ENCODE data around the gene NTN1.
"Not testable (repeated sequence)": the region's sequence is repeated elsewhere in the genome, so short reads cannot be mapped to it uniquely, and the experiment has no call there.

Gene NTN1

DNA sequence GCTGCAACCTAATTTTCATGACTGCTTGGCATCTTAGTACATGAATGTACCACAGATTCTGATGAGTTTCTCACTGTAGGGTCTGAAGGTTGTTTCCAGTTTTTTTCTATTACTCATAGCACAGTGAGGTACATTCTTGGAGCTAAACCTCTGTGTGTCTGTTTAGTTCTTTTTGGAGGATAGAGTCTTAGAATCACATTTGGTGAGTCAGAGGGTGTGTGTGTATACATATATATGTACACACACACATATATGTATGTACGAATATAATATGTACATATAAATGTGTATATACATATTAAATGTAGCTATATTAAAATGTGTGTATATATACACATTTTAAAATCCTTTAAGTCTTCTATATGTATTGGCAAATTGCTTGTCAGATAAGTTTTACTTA lies 72.9 kb downstream of the NTN1 start:
- no peak for DNase-seq

GRCh38 chr17:9095390-9095789 lies 74.1 kb downstream of the NTN1 start:
- no peak for DNase-seq

DNA sequence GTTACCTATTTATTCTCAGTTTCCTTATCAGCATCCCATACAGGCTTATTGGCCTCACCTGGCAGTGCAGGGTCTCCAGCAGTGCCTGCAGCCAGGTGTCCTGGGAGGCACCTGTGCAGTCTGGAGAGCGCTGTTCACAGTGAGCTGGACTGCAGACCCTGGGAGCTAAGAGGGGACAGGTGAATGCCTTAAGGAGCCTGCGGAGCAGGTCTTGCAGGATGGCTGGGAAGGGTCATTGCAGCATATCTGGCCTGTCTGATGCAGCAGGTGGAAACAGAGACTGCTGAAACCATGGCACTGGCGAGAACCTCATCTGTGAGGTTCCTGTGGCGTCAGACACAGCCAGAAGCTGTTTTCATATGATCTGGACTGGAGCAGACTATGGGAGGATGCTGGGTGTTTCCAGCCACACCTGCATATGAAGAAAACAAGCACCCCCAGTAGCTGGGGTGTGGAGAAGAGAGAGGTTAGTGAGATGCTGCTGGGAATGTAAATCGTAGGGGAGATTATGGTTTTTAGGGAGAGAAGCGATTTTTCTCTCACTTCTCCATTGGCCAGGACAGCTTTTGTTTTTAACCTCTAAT lies 77.0 kb downstream of the NTN1 start:
- DNase-seq: no peak

DNA sequence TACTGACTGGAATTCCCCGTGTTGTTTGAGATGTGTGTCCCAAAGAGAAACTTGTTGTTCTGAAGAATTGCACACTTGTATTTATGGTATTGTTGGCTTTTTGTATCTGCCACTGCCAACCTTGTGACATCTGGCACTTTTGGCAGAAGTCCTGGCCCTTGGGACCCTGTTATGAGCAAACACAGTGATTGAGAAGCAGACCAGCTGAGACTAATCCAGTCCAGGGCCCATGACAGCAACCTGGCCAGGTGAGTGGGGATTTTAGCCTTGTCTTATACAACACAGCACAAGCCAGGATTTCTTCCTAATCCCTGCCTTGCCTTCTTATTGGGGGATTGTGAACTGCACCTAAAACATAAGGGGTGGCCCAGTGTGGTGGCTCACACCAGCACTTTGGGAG lies 80.0 kb downstream of the NTN1 start:
- DNase-seq: no peak

DNA sequence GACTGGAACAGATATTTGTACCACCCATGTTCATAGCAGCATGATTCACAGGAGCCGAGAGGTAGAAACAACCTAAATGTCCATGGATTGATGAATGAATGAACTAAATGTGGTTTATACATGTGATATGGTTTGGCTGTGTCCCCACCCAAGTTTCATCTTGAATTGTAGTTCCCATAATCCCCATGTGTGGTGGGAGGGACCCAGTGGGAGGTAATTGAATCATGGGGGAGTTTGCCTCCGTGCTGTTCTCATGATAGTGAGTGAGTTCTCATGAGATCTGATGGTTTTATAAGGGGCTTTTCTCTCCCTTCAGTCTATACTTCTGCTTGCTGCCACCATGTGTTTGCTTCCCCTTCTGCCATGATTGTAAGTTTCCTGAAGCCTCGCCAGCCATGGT lies 81.9 kb downstream of the NTN1 start:
- not testable (repeated sequence) for DNase-seq

- DNase-seq: no peak
These were observed 83.2 kb downstream of the NTN1 start for GRCh38 chr17:9104370-9105041.

DNA sequence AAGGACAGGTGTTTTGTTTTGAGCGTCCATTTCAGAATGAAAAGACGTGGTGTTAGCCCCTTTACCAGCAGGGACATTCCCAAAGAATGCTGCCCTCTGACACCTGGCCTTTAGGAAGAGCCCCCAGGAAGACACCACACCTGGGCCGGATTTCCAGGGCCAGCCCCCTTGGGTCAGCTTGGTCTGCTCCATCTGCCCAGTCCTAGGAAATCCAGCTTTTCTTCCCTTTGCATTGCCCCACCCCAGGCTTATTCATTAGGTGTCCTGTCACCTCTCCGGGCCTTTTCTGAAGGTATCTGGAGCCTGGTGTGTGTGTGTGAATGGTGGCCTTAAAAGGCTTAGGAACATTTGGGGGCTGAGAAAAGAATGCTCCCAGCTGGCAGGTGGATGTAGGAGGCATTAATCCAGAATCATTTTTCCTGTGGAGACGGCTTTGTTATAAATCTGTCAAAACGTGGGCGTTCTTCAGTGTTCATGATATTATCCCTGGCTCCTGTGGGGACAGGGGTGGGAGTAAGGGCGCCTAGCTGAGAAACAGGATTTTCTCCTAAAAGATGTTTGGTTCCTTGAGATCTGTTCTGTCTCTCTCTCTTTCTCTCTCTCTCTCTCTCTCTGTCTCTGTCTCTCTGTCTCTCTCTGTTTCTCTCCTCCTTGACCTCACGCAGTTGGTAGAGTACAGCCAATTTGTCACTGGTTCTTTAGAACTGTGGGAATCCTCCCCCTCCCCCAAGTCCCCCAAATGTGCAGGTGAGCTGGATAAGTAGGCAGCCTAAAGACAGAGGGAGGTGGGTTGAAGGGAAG lies 84.0 kb downstream of the NTN1 start:
- DNase-seq: no peak

GRCh38 chr17:9106278-9106677 lies 85.0 kb downstream of the NTN1 start:
- not testable (repeated sequence) for DNase-seq

DNA sequence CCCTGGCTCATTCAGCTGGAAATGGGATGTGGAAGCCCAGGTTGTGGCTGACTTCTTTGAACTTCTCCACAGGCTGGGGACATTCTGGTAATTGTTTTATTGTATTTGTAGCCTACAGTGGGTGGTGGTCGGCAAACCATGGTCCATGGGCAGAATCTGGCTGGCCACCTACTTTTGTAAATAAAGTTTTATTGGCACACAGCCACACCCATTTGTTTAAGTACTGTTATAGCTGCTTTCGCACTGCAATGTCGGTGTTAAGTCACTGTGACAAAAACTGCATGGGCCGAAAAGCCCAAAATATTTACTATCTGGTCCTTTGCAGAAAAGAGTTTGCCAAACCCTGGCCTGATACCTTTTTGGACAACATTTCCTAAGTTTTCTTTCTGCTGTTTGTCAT lies 86.2 kb downstream of the NTN1 start:
- no peak for DNase-seq

- DNase-seq: no peak
These were observed 86.8 kb downstream of the NTN1 start for GRCh38 chr17:9108146-9108545.

- DNase-seq: no peak
These were observed 88.6 kb downstream of the NTN1 start for GRCh38 chr17:9109933-9110332.

DNA sequence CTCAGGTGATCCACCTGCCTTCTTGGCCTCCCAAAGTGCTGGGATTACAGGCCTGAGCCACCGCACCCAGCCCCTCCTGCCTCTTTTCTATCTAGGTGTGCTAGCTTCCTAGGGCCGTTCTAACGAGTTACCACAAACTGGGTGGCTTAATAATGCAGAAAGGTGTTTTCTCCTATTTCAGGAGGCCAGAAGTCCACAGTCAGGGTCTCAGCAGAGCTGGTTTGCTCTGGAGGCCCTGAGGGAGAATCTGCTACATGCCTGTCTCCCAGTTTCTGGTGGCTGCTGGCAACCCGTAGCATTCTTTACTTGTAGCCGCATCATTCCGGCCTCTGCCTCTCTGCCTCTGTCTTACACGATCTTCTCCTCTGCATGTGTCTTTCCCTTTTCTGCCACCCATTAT lies 89.2 kb downstream of the NTN1 start:
- no peak for DNase-seq

DNA sequence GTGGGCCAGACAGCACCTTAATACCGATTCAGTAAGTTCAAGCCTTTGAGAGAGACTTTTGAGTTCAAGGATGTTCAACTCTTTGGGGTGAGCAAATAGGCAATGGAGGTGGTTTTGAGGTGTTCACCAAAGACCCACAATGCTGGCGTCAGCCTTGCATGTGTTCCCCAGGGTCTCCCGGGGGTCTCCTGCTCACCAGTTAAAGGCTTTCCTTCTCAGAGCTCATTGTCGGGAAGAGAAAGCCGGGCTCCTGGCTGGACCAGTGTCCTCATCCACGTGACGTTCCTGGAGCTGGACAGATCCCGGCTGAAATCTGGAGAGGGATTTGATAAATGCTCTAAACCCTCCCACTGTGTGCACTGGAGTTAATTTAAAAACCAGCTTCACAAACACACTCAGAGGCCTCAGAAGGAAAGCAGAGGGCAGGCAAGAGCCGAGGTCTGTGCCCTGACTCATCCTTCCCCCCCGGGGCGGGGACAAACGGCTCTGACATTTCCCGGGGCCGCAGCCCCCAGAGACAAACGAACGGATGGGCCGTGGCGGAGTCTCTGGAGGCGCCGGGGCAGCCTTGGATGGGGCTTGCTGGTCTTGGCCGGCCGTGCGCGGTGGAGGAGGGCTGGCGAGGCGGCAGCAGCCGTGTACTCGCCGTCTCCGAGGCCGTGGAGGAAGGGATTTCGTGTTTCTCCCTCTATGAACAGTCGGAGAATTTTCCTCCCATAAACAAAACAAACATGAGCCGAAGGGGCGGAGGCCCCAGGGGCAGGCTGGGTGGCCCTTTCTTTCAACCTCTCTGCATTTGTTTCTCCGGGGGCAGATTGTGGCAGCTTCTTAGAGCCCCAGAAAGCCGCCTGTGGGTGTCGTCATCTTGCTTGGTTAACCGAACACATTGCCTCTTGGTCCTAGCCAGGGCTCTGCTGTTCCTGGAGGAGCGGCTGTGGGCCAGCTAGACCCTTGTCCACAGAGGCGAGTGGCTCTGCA lies 94.2 kb downstream of the NTN1 start:
- no peak for DNase-seq

DNA sequence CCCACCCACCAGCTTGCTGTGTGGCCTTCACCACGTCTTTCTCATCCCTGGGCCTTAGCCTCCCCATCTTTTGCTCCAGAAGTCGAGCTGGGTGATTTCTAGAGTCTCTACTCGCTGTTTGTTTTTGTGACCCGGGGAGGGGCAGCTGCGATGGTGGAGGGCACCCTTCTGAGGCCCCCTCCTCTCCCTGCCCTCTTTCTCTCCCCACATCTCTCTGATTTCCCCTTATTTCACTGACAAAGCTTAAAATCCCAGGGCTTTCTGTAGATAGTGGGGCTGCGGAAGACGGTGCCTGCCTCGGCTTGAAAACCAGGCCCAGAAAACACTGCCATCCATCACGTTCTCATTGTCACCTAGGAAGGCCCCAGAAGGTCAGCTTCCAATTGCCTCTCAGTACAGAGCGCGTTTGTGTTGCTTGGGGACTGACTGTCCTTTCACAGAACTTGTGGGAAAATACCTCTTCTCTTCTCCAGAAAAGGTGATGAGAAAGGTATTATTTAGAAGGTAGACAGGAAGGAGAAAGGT lies 95.1 kb downstream of the NTN1 start:
- no peak for DNase-seq

GRCh38 chr17:9116861-9117568 lies 95.7 kb downstream of the NTN1 start:
- DNase-seq: no peak

- DNase-seq: no peak
These were observed 99.2 kb downstream of the NTN1 start for GRCh38 chr17:9120471-9120870.

- no peak for DNase-seq
These were observed 100.0 kb downstream of the NTN1 start for GRCh38 chr17:9121186-9121820.

DNA sequence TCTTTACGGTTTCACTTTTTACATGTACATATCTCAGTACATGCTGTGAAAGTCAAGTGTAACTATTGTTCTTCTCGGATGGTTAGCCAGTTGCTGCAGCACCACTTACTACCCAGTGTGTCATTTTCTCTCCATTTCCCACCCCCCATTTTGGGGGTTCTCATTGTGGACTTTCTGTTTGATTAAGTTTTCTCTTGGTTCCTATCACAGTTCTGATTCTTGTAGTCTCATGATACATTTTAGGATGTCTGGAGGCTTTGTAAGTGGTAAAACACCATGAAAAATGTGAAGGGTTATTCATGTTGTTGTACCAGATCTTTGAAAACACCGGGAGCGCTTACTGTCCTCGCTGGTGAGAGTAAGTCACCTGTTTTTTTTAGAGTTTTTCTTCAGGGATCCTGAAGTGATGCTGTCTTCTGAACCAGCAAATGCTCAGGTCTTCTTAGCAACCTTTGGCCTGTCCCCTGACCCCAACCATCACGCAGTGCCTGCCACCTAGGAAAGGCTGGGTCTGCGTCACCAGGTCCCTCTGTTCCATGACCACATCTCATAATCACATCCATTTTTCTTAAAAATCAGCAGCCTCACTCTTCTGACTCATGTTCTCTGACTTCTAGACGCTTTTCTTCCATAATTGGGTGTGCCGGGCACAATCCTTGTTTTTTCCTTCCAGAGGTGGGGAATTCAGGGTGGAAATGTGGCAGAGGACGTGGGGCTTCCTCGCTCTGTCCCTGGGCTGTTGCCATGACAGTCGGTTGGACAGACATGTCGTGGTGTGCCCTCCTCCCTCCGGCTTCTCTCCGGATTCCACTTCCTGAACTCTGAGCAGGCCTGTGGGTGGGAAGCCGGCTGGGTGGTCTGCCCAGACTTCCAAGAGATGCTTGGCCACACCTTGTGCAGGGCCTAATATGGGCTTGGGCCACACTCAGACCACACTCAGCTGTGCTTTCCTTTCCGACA lies 102.6 kb downstream of the NTN1 start:
- DNase-seq: no peak

- no peak for DNase-seq
These were observed 103.2 kb downstream of the NTN1 start for GRCh38 chr17:9124554-9124935.

DNA sequence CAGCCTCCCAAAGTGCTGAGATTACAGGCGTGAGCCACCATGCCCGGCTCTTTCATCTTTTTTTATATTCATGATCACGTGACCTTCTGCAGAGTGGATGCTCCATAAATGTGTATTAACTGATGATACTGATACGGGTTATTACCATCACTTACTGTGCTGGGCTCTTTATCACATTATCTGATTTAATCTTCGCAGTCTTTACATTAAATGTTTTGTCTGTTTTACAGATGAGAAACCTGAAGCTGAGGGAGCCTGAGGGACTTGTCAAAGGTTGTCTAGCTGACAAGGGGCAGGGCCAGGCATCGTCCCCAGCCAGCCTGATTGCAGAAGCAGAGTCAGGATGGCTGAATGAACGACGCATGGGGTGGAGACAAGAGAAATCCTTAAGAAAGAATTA lies 104.4 kb downstream of the NTN1 start:
- DNase-seq: no peak
